BJ (cell line): ENCODE results near the gene CLEC20A. TPM values are rescaled to one million over a fixed set of nuclear protein-coding genes. Genes with fewer than 3 reads are reported as not detected.

Experiments used
- CTCF ChIA-PET: fragments of 350-600 bp; formaldehyde crosslinking; extraction: SDS; loops from one replicate; lab custom pipeline; 2021; ENCODE audit warnings: antibody characterized with exemption, inconsistent platforms; lab: Yijun Ruan, JAX
- POLR2A ChIA-PET: fragments of 300-600 bp; sonication (Branson Sonifier 250); formaldehyde crosslinking; extraction: SDS; loops from one replicate; lab custom pipeline; 2021; ENCODE audit warnings: antibody characterized with exemption; lab: Charles Lee
- DNase-seq: peaks from one replicate; pipeline ENCODE4 v3.0.0-alpha.2; 2011; ENCODE audit warnings: low read depth
- H3K27me3 ChIP-seq: 2 replicates; pipeline ENCODE4 v1.6.0; 2011; ENCODE audit warnings: low read length; ENCODE audit not compliant: control insufficient read depth, insufficient read depth
- H3K36me3 ChIP-seq: 2 replicates; pipeline ENCODE4 v1.5.1; 2011; ENCODE audit warnings: low read length; ENCODE audit not compliant: control insufficient read depth, insufficient read depth
- H3K4me3 ChIP-seq: 2 replicates; pipeline ENCODE4 v1.5.1; 2011; ENCODE audit warnings: low read depth, mild to moderate bottlenecking, control low read depth, low read length
- polyA minus RNA-seq: library from RNA; depleted of rRNA, polyadenylated mRNA; stranded (reverse); fragments of >200 nt; gene quantifications from 2 replicates; pipeline ENCODE4 v1.2.3, GENCODE V29; 2011; rRNA and poly(A)+ RNA removed
- polyA plus RNA-seq: library from polyadenylated mRNA; depleted of rRNA; stranded (reverse); fragments of >200 nt; gene quantifications from 2 replicates; pipeline ENCODE4 v1.2.3, GENCODE V29; 2011; rRNA removed
- TF ChIP-seq, protein P1 (sequence below): IDR thresholded peaks from 2 replicates; pipeline ENCODE4 v1.5.1; 2011; ENCODE audit warnings: low read depth, mild to moderate bottlenecking, control low read depth, inconsistent platforms, low read length, moderate library complexity; ENCODE audit not compliant: insufficient read depth

The CLEC20A gene
- not detected in 2 replicates for polyA plus RNA-seq
- polyA minus RNA-seq: not detected in 2 replicates

GRCh38 chr1:178496410-178497135 lies at the start of gene CLEC20A:
Gene CLEC20A, minus strand, starts transcription at chr1:178496964. Its CDS starts 25 bp downstream, at chr1:178496939.
- H3K36me3 ChIP-seq: no peaks in the 10 kb centered on the region
- ChIA-PET POLR2A (no interaction called here), CTCF (interaction anchor here (1.1 to 8.5 kb wide), 2 partner anchors 19 to 24 kb away, joined by 3 to 91 read pairs; partner anchors contain the start of gene TEX35)
- TF ChIP-seq, protein P1, sequence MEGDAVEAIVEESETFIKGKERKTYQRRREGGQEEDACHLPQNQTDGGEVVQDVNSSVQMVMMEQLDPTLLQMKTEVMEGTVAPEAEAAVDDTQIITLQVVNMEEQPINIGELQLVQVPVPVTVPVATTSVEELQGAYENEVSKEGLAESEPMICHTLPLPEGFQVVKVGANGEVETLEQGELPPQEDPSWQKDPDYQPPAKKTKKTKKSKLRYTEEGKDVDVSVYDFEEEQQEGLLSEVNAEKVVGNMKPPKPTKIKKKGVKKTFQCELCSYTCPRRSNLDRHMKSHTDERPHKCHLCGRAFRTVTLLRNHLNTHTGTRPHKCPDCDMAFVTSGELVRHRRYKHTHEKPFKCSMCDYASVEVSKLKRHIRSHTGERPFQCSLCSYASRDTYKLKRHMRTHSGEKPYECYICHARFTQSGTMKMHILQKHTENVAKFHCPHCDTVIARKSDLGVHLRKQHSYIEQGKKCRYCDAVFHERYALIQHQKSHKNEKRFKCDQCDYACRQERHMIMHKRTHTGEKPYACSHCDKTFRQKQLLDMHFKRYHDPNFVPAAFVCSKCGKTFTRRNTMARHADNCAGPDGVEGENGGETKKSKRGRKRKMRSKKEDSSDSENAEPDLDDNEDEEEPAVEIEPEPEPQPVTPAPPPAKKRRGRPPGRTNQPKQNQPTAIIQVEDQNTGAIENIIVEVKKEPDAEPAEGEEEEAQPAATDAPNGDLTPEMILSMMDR: no peak
- no peak for DNase-seq
- H3K27me3 ChIP-seq: no peaks in the 10 kb centered on the region
- no peak within 1 kb of the TSS for H3K4me3 ChIP-seq

- H3K36me3 ChIP-seq: peaks cover 2% of the 10 kb centered on the region
- TF ChIP-seq, protein P1: no peak
- H3K27me3 ChIP-seq: no peaks in the 10 kb centered on the region
- ChIA-PET CTCF (interaction anchor here (2.7 to 16.1 kb wide), 3 partner anchors 207 to 459 kb away, joined by 18 to 375 read pairs (median 62); no protein-coding TSS in a partner anchor), POLR2A (no interaction called here)
- DNase-seq: peak; percentile 6
- H3K4me3 ChIP-seq: no peak overlapping the region
Measured at GRCh38 chr1:178544531-178544930, 47.8 kb upstream of the CLEC20A start.

DNA sequence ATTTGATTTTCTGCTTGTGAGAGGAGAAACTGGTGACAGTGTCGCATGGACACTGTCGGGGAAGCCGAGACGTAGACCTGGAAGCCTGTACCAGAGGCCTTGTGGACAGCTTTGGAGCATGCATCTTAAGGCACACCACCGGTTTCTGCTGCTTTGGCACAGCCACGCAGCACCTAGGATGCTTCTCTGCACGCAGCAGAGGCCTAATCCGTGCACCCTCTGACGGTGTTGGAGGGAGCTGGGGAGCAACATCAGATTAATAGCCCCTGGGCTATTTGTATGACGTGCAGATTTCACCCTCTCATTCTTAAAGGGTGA lies 46.5 kb upstream of the CLEC20A start:
- DNase-seq: no peak
- H3K27me3 ChIP-seq: no peaks in the 10 kb centered on the region
- peaks cover 2% of the 10 kb centered on the region for H3K36me3 ChIP-seq
- TF ChIP-seq, protein P1: no peak
- CTCF ChIA-PET: interaction anchor here (0.5 to 16.1 kb wide), 39 partner anchors 11 to 491 kb away, joined by 3 to 375 read pairs (median 4); partner anchors contain the start of gene RALGPS2
- H3K4me3 ChIP-seq: peak overlapping the region; percentile 62
- POLR2A ChIA-PET: no interaction called here

DNA sequence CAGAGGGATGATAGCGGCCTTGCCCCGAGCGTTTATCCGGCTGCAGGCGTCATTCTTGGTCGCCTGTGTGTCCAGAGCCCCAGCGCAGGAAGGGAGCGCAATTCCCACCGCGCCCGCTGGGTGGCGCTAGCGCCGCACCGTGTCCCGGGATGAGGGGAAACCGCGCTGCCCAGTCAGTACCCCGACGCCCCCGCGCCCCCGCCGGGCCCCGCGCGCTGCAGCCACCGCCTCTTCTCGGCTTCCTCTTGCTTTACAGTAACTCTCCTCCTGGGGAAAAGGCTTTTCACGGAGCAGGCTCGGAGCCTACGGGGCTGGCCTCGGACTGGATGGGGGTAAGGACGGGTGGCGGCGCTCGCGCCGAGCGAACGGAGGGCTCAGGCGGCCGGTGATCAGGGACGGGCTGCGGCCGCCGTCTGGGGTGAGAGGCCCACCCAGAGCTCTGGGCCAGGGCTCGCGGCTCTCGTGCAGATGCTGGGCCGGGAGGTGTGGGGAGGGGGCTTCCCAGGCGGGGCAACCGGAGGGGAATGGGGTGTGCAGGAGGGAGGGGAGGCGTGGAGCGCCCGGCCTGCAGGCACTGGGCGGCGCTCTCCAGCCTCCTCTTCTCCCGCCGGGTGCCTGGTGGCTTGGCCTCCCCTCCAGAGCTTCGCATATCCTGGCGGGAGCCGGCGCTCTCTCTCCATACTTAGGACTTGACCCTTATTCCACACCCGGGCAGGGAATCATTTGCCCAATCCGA lies 46.0 kb upstream of the CLEC20A start:
- Histone ChIP-seq H3K4me3 (peak overlapping the region; percentile 62), H3K27me3 (no peaks in the 10 kb centered on the region), H3K36me3 (peaks cover 2% of the 10 kb centered on the region)
- peak; percentile 28 for DNase-seq
- TF ChIP-seq, protein P1: peak; percentile 81
- ChIA-PET CTCF (interaction anchor here (0.6 to 16.1 kb wide), 39 partner anchors 8 to 492 kb away, joined by 3 to 375 read pairs (median 4); partner anchors contain the start of gene RALGPS2), POLR2A (interaction anchor here (0.6 kb wide), 1 partner anchor 208 kb away, joined by 3 read pairs; no protein-coding TSS in a partner anchor)
